Body of pancreas (tissue), 4 donors: ENCODE measurements around the gene FAM174B.

ENCODE experiments used
- POLR2A ChIP-seq, 3 donors: fragments of 450-650 bp; IDR thresholded peaks; one replicate each; pipeline ENCODE4 v1.6.1; 2016; ENCODE audit warnings: antibody characterized with exemption in 3 of 3, mild to moderate bottlenecking in 2 of 3
- TF ChIP-seq, protein P1 (sequence below), 7 experiments: fragments of 450-650 bp in 4 of 7; fragments of 200-600 bp in 3 of 7; sonication (generic) in 3 of 7; IDR thresholded peaks; one replicate each; pipeline ENCODE4 v1.5.1; 2016 to 2019; ENCODE audit warnings: antibody characterized with exemption in 7 of 7

- TF ChIP-seq, protein P1, sequence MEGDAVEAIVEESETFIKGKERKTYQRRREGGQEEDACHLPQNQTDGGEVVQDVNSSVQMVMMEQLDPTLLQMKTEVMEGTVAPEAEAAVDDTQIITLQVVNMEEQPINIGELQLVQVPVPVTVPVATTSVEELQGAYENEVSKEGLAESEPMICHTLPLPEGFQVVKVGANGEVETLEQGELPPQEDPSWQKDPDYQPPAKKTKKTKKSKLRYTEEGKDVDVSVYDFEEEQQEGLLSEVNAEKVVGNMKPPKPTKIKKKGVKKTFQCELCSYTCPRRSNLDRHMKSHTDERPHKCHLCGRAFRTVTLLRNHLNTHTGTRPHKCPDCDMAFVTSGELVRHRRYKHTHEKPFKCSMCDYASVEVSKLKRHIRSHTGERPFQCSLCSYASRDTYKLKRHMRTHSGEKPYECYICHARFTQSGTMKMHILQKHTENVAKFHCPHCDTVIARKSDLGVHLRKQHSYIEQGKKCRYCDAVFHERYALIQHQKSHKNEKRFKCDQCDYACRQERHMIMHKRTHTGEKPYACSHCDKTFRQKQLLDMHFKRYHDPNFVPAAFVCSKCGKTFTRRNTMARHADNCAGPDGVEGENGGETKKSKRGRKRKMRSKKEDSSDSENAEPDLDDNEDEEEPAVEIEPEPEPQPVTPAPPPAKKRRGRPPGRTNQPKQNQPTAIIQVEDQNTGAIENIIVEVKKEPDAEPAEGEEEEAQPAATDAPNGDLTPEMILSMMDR (IDR thresholded peaks at IDR 0.05) = no peak
- no peak for TF ChIP-seq POLR2A (IDR thresholded peaks at IDR 0.05)
Observed at GRCh38 chr15:92650256-92650655, 5.3 kb downstream of the FAM174B start.
